ENCODE measurements around the gene SLC4A9.
A peak's percentile ranks its signal among the peaks of the same experiment; 100 is the strongest.

SLC4A9 gene

DNA sequence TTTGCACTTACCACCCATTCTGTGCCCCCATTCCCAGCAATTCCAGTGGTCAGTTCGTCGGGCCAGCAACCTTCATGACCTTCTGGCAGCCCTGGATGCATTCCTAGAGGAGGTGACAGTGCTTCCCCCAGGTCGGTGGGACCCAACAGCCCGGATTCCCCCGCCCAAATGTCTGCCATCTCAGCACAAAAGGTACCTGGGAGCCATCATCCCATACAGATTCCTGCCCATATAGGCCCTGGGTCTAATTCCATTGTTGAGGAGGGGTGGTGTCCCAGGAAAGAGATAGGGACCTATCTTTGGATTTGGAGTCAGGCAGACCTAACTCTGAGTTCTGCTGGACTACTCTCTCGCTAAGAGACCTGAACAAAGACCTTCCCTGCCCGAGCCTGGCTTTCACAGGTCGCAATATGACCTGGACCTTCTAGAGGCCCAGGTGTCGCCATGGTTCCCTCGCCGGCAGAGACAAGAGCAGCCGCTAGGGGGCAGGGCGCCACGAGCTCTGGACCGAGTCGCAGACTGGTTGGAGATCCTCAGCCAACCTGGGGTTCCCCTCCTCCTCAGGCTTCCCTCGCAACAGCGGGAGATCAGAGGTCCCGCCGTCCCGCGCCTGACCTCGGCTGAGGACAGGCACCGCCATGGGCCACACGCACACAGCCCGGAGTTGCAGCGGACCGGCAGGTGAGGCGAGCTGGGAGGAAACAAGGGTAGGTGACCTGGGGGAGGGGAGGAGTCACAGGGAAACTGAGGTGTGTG is 3.1 kb downstream of the SLC4A9 start:
- DNase-seq: peak; percentile 71

GRCh38 chr5:140363631-140364471 is 3.9 kb downstream of the SLC4A9 start:
- no peak for DNase-seq

GRCh38 chr5:140364472-140364765 is 4.4 kb downstream of the SLC4A9 start:
- DNase-seq: no peak

- DNase-seq: no peak
Observed at GRCh38 chr5:140365282-140365681, 5.3 kb downstream of the SLC4A9 start.

DNA sequence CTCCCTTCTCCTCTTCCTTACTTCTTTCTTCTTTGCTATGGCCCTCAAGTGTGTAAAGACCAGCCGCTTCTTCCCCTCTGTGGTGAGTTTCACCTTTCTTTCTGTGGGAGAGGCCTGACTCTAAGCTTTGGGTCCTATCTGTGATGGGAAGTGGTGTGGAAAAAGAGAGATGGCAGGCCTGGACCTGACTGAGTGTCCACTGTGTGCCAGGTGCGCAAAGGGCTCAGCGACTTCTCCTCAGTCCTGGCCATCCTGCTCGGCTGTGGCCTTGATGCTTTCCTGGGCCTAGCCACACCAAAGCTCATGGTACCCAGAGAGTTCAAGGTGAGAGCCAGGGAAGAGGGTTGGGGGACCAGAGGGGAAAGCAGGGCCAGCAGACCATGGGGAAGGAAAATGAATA is 5.9 kb downstream of the SLC4A9 start:
- DNase-seq: no peak

- no peak for DNase-seq
Observed at GRCh38 chr5:140366589-140367255, 6.7 kb downstream of the SLC4A9 start.

DNA sequence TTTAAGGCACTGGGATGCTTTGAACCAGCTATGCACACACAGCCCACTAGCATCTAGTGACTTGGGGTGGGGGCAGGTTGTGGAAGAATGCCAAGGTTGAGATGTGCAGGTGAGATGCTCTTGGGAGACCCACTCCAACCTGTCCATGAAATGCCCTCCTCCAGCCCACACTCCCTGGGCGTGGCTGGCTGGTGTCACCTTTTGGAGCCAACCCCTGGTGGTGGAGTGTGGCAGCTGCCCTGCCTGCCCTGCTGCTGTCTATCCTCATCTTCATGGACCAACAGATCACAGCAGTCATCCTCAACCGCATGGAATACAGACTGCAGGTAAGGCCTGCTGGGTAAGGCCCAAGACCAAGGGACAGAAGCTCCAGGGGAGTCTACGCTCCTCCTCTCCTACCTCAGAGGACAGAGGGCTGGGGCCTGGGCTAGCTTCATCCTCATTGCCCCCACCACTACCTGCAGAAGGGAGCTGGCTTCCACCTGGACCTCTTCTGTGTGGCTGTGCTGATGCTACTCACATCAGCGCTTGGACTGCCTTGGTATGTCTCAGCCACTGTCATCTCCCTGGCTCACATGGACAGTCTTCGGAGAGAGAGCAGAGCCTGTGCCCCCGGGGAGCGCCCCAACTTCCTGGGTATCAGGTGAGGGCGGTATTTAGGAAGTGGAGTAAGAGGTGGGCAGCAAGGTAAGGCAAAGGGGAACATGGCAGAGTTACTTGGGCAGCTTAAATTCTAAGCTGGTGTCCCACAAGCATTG is 7.4 kb downstream of the SLC4A9 start:
- no peak for DNase-seq

DNA sequence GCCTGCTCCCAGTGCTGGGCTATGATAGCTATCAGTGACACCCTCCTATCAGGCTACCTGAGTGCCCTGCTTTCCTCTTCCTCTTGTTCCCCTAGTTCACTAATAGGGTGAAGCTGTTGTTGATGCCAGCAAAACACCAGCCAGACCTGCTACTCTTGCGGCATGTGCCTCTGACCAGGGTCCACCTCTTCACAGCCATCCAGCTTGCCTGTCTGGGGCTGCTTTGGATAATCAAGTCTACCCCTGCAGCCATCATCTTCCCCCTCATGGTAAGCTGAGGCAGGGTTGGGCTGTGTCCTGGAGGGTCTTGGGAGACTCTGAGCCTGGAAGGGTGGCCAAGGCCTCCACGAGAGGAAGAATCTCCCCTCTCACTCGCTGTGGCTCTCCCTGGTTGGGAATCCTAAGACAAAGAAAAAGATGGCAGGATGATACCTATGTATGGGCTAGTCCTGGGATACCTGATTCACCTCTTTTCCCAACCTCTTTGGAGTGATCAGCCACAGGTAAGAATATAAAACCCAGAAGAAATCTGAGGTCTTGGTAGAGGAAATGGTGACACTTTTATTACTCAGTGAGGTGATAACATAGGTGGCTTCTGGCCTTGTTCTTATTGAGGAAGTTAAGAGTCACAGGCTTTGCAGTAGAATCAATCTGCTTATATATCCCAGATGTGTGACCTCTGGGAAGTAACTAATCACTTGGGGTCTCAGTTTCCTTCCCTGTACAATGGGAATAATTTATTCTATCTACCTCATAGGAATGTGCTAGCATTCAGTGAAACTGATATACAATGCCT is 11.6 kb downstream of the SLC4A9 start:
- no peak for DNase-seq

DNA sequence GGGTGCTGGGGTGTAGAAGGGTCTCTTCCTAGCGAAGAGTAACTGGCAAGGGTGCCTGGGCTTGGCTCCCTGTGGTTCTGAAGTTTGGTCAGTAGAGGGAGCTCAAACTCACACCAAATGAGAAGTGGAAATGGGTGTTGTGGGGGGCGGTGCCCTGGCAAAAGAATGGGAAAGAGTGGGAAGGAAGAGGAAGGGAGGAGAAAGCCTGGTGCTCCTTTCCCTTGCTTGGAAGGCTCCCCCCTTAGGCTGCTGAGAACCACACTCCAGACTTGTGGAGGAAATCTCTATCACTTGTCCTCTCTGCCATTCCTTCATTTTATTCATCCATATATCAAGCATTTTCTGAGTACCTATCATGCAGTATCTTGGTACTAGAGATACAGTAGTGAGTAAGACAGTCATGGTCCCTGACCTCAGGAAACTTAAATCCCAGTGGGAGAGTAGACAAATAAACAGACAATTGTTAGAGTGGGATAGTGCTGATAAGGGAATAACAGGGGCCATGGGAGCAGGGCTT is 13.0 kb downstream of the SLC4A9 start:
- DNase-seq: no peak

DNA sequence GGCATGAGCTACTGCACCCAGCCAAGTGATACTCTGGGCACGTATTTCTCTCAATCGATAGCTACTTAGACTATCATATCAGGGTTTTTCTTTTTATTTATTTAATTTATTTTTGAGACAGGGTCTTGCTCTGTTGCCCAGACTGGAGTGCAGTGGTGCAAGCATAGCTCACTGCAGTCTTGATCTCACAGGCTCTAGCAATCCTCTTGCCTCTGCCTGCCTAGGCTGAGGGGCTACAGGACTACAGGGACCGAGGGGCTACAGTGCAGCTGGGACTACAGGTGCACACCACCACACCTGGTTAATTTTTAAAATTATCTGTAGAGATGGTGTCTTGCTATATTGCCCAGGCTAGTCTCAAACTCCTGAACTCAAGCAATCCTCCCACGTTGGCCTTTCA is 21.4 kb downstream of the SLC4A9 start:
- DNase-seq: no peak

- DNase-seq: no peak
Observed at GRCh38 chr5:140381972-140382371, 22.0 kb downstream of the SLC4A9 start.

- no peak for DNase-seq
Observed at GRCh38 chr5:140382866-140383265, 22.9 kb downstream of the SLC4A9 start.

DNA sequence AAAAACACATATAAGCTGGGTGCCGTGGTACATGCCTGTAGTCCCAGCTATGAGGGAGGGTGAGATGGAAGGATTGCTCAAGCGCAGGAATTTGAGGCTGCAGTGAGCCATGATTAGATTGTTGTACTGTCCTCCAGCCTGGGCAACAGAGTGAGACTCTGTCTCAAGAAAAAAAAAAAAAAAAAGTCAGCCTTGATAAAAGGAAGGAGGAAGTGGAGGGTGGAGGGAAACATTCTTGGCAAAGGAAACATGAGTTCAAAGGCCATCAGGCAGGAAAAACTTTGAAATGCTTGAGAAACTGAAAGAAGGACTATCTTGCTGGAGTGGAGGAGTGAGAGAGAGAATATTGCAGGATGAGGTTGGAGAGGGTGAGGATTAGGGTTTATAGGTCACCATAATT is 23.3 kb downstream of the SLC4A9 start:
- DNase-seq: no peak

DNA sequence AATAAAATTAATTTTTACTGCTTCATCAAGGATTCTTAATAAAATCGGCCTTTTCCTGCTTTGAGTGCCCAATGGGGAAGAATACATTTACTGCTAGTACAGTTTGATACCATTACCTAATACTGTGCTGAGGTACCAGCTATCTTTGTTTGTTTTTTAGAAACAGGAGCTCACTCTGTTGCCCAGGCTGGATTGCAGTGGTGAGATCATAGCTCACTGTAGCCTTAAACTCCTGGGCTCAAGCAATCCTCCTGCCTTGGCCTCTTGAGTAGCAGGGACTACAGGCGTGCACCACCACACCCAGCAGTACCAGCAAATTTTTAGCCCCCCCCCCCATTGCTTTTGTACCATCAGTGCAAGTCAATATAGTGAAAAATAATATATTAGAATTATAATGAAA is 28.1 kb downstream of the SLC4A9 start:
- no peak for DNase-seq

GRCh38 chr5:140391312-140391711 is 31.3 kb downstream of the SLC4A9 start:
- no peak for DNase-seq

DNA sequence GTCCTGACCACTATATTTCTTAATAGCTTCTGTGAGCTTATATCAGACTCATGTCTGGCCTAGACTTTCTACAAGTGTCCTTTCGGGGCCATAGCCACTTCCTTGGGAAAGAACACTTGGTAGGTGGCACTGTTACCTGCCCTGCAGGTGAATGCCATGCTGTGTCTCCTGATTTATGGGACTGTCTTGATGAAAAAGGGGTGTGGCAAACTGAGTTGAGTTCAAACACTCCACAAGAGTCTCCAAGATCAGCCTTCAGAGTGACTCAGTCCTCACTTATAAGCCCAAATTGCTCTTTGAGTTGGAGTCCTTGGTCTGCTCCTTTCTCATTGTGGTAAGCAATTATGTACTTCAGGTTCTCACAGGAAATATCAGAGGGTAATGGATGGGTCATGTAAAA is 31.7 kb downstream of the SLC4A9 start:
- no peak for DNase-seq

DNA sequence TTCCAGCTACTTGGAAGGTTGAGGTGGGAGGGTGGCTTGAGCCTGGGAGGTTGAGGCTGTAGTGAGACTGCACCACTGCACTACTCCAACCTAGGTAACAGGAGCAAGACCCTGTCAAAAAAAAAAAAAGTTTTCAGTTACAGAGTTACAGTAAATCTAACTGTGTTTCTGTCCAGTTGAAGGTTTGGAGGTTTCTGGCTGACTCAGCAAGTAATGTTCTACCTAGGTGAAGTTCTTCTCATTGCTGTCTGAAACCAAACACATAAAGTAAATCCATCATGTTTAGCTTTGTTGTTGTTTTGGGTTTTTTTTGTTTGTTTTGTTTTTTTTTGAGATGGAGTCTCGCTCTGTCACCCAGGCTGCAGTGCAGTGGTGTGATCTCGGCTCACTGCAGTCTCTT is 33.7 kb downstream of the SLC4A9 start:
- no peak for DNase-seq

DNA sequence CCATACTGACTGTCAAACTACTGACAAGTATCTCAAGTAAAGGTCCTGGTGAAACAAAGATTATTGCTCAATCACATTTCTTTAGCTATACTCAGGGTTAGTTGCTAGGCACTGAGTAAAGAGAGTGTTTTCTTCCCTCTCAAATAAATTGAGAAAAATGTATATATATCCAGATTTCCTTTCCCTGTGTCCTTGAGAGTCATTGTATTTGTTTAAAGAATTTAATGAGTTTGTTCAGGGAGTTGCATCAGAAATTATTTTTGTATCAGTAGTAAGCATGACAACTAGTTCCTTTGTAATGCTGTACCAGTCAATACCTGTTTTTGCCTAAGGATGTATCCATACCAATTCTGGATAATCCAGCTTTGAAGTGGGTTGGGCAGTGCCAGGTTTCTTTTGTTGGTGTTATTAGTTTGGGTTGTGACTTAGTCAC is 38.4 kb downstream of the SLC4A9 start:
- no peak for DNase-seq

DNA sequence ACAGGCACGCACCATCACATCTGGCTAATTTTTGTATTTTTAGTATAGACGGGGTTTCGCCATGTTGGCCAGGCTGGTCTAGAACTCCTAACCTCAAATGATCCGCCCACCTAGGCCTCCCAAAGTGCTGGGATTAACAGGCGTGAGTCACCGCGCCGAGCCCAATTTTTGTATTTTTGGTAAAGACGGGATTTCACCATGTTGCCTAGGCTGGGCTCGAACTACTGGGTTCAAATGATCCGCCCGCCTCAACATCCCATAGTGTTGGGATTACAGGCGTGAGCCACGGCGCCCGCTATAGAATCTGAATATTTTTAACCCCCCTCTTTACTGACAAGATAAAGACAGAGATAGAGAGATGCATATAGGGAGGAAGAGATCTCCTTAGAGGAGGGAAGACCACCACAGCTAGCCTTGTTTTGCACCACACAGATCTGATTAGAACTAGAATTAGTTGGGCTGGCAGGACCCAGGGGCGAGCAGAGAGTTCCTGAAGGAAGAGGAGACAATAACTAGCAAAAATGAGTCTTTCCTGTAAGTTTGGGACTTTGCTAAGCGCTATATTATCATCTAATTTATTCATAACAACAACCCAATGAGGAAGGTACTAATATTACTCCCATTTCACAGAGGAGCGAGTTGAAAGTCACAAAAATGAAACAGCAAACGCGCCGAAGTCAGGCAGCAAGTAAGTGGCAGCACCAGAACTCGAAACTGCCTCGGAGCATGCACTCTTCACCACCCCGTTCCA is 40.2 kb downstream of the SLC4A9 start:
- DNase-seq: no peak

DNA sequence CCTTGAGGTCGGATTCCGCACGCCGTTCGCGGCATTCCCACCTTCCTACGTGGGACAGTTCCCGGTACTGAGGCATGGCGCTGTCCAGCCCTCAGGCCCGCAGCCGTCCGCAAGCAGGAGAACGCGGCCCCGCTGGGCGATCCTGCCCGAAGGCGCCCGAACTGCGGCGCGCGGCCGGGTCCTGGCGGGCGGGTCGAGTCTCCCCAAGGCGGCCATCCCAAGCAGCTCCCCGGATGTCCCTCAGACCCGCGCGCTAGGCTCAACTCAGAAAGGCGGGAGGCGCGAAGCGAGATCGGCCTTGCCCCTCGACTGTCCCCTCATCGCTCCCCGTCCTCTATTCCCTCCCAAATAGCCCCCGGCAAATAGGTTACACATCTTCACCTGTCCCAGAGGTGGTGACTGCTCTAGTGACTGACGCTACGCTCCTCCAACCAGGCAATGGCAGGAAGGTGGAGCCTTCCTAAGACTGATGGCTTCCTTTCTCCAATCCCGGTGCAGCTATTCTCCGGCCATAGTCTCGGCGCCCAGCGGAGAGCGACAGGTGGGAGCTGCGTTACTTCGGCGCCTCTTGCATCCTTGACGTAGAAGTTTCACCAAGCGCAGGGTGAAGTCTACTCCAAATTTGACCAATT is 40.9 kb downstream of the SLC4A9 start:
- DNase-seq: peak; percentile 79

Measured in activated effector memory CD4-positive, alpha-beta T cell treated with Interleukin-2 at 50 U/mL for 16 hours (primary cell).